IMR-90 (cell line): ENCODE data around the gene TFPI.

Experiments used
- CEBPB ChIP-seq: IDR thresholded peaks from 2 replicates; pipeline ENCODE4 v1.6.1; 2012; ENCODE audit warnings: low read depth, low read length, improper control_type of control experiment
- FOS ChIP-seq: fragments of 150-350 bp; IDR thresholded peaks from 2 replicates; pipeline ENCODE4 v1.6.1; 2016; ENCODE audit warnings: low read depth, low read length
- MAFK ChIP-seq: IDR thresholded peaks from 2 replicates; pipeline ENCODE4 v1.6.1; 2012; ENCODE audit warnings: low read depth, low read length, improper control_type of control experiment
- MAZ ChIP-seq: IDR thresholded peaks from 2 replicates; pipeline ENCODE4 v1.6.1; 2012; ENCODE audit warnings: low read depth, mild to moderate bottlenecking, low read length, improper control_type of control experiment, moderate library complexity, borderline replicate concordance
- MXI1 ChIP-seq: IDR thresholded peaks from 2 replicates; pipeline ENCODE4 v1.6.1; 2012; ENCODE audit warnings: low read depth, mild to moderate bottlenecking, low read length, moderate library complexity, borderline replicate concordance
- POLR2A ChIP-seq: IDR thresholded peaks from 2 replicates; pipeline ENCODE4 v1.6.1; 2012; ENCODE audit warnings: mild to moderate bottlenecking, low read depth, low read length
- RAD21 ChIP-seq: IDR thresholded peaks from 2 replicates; pipeline ENCODE4 v1.6.1; 2012; ENCODE audit warnings: low read length, improper control_type of control experiment
- RCOR1 ChIP-seq: IDR thresholded peaks from 2 replicates; pipeline ENCODE4 v1.6.1; 2012; ENCODE audit warnings: mild to moderate bottlenecking, low read length, improper control_type of control experiment; ENCODE audit not compliant: insufficient replicate concordance
- SMC3 ChIP-seq: fragments of 150-350 bp; IDR thresholded peaks from 2 replicates; pipeline ENCODE4 v1.6.1; 2016; ENCODE audit warnings: low read depth, mild to moderate bottlenecking, antibody characterized with exemption, low read length, moderate library complexity
- TF ChIP-seq, protein P1 (sequence below): conservative IDR thresholded peaks from 2 replicates; pipeline ENCODE4 v1.5.1; 2012; ENCODE audit warnings: mild to moderate bottlenecking, low read depth, low read length, improper control_type of control experiment
- TF ChIP-seq, protein P2 (sequence below): fragments of 150-350 bp; IDR thresholded peaks from 2 replicates; pipeline ENCODE4 v1.6.1; 2017; ENCODE audit warnings: mild to moderate bottlenecking, antibody characterized with exemption, low read length, low read depth
- TF ChIP-seq, protein P3 (sequence below): fragments of 150-350 bp; IDR thresholded peaks from 2 replicates; pipeline ENCODE4 v1.6.1; 2016; ENCODE audit warnings: low read depth, mild to moderate bottlenecking, low read length, moderate library complexity, borderline replicate concordance

DNA sequence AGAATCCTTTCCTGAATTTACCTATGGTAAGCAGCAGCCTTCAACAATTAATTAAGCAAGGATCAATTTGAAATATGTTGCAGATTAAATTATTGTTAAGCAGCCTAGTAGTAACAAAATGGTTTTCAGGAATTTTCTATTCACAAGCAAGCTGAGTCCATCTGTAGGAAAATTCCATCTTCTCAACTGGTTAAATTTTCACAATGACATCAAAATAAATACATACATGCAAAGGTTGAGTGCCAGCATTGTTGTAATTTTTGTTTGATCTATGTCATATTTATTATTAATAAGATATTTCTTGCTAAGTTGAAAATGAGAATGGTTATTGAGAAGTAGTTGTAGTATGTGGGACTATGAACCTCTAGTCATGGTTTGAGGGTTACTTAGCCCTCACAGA lies 15.3 kb upstream of the TFPI start:
- TF ChIP-seq, protein P1, sequence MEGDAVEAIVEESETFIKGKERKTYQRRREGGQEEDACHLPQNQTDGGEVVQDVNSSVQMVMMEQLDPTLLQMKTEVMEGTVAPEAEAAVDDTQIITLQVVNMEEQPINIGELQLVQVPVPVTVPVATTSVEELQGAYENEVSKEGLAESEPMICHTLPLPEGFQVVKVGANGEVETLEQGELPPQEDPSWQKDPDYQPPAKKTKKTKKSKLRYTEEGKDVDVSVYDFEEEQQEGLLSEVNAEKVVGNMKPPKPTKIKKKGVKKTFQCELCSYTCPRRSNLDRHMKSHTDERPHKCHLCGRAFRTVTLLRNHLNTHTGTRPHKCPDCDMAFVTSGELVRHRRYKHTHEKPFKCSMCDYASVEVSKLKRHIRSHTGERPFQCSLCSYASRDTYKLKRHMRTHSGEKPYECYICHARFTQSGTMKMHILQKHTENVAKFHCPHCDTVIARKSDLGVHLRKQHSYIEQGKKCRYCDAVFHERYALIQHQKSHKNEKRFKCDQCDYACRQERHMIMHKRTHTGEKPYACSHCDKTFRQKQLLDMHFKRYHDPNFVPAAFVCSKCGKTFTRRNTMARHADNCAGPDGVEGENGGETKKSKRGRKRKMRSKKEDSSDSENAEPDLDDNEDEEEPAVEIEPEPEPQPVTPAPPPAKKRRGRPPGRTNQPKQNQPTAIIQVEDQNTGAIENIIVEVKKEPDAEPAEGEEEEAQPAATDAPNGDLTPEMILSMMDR: no peak
- TF ChIP-seq SMC3 (no peak), POLR2A (no peak), RAD21 (no peak), RCOR1 (no peak), FOS (no peak), MXI1 (no peak), MAZ (no peak), CEBPB (no peak), MAFK (no peak)
- TF ChIP-seq, protein P2, sequence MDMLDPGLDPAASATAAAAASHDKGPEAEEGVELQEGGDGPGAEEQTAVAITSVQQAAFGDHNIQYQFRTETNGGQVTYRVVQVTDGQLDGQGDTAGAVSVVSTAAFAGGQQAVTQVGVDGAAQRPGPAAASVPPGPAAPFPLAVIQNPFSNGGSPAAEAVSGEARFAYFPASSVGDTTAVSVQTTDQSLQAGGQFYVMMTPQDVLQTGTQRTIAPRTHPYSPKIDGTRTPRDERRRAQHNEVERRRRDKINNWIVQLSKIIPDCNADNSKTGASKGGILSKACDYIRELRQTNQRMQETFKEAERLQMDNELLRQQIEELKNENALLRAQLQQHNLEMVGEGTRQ: no peak
- TF ChIP-seq, protein P3, sequence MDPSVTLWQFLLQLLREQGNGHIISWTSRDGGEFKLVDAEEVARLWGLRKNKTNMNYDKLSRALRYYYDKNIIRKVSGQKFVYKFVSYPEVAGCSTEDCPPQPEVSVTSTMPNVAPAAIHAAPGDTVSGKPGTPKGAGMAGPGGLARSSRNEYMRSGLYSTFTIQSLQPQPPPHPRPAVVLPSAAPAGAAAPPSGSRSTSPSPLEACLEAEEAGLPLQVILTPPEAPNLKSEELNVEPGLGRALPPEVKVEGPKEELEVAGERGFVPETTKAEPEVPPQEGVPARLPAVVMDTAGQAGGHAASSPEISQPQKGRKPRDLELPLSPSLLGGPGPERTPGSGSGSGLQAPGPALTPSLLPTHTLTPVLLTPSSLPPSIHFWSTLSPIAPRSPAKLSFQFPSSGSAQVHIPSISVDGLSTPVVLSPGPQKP: no peak
